H1 (cell line): ENCODE results near the gene LIN37. TPM values are rescaled to one million over a fixed set of nuclear protein-coding genes. Genes with fewer than 3 reads are reported as not detected.

Experiments used
- CTCF ChIA-PET: fragments of 300-600 bp; sonication (Branson Sonifier 250); formaldehyde crosslinking; loops from one replicate; lab custom pipeline; 2021; ENCODE audit not compliant: partially characterized antibody; lab: Charles Lee
- POLR2A ChIA-PET: fragments of 300-600 bp; sonication (Branson Sonifier 250); formaldehyde crosslinking; loops from one replicate; lab custom pipeline; 2021; ENCODE audit warnings: inconsistent platforms; ENCODE audit not compliant: partially characterized antibody; lab: Charles Lee
- DNase-seq, 2 experiments: peaks; one replicate each; pipeline versions ENCODE4 v3.0.0 to v3.0.0-alpha.2; 2010 to 2022; ENCODE audit warnings: low spot score in 2 of 2, low read depth in 1 of 2, mixed read lengths in 1 of 2
- FAIRE-seq: peaks from 2 replicates; lab custom pipeline; 2011; peaks lifted over from hg19 to GRCh38; lab: Jason Lieb, UNC
- H2AFZ ChIP-seq: 2 replicates; pipeline ENCODE4 v1.8.1; 2012; ENCODE audit warnings: low read length, inconsistent platforms
- H2AK5ac ChIP-seq: 2 replicates; pipeline ENCODE4 v1.6.1; 2013; ENCODE audit warnings: low read depth, low read length
- H2BK120ac ChIP-seq: replicated peaks from 2 replicates; pipeline ENCODE3; 2013; ENCODE audit warnings: low read depth, low read length, inconsistent platforms
- H2BK12ac ChIP-seq: 2 replicates; pipeline ENCODE4 v1.6.1; 2013; ENCODE audit warnings: low read depth, low read length
- H2BK15ac ChIP-seq: 2 replicates; pipeline ENCODE4 v1.6.1; 2013; ENCODE audit warnings: low read length
- H2BK20ac ChIP-seq: 2 replicates; pipeline ENCODE4 v1.6.1; 2013; ENCODE audit warnings: low read length
- H2BK5ac ChIP-seq: 2 replicates; pipeline ENCODE4 v1.6.1; 2013; ENCODE audit warnings: low read depth, low read length
- H3K14ac ChIP-seq: 2 replicates; pipeline ENCODE4 v1.6.1; 2013; ENCODE audit warnings: inconsistent platforms; ENCODE audit not compliant: insufficient read length
- H3K18ac ChIP-seq: 2 replicates; pipeline ENCODE4 v1.6.1; 2013; ENCODE audit warnings: low read length; ENCODE audit errors: extremely low read depth
- H3K23ac ChIP-seq: 2 replicates; pipeline ENCODE4 v1.6.1; 2013; ENCODE audit warnings: inconsistent platforms; ENCODE audit not compliant: insufficient read length
- H3K23me2 ChIP-seq: 2 replicates; pipeline ENCODE4 v1.6.1; 2013; ENCODE audit warnings: low read depth, low read length
- H3K27ac ChIP-seq: 2 replicates; pipeline ENCODE4 v1.6.1; 2011; ENCODE audit warnings: low read depth, low read length, inconsistent platforms
- H3K27me3 ChIP-seq, 4 experiments: replicated peaks in 1 of 4; 1 replicate in 1 of 4; 2 replicates in 3 of 4; pipeline versions ENCODE4 v1.6.1 to v1.8.1; 2011 to 2013; ENCODE audit warnings: low read length in 3 of 4, mild to moderate bottlenecking in 3 of 4, inconsistent platforms in 2 of 4, mixed read lengths in 2 of 4, moderate library complexity in 1 of 4; ENCODE audit not compliant: control insufficient read depth in 3 of 4, insufficient read depth in 3 of 4; ENCODE audit errors: extremely low read depth in 1 of 4
- H3K36me3 ChIP-seq, 4 experiments: 2 replicates each; pipeline versions ENCODE4 v1.6.1 to v1.8.1; 2011 to 2013; ENCODE audit warnings: mild to moderate bottlenecking in 4 of 4, low read length in 3 of 4, moderate library complexity in 2 of 4, control low read depth in 1 of 4, inconsistent platforms in 1 of 4; ENCODE audit not compliant: insufficient read depth in 4 of 4, control insufficient read depth in 2 of 4
- H3K4ac ChIP-seq: replicated peaks from 2 replicates; pipeline ENCODE3; 2013; ENCODE audit warnings: low read length, low read depth, mixed read lengths, inconsistent platforms; ENCODE audit not compliant: insufficient read length
- H3K4me1 ChIP-seq, 4 experiments: replicated peaks in 1 of 4; 1 replicate in 1 of 4; 2 replicates in 3 of 4; pipeline versions ENCODE4 v1.6.1 to v1.8.1; 2011 to 2013; ENCODE audit warnings: low read length in 3 of 4, inconsistent platforms in 2 of 4, mixed read lengths in 1 of 4; ENCODE audit not compliant: insufficient read depth in 4 of 4, control insufficient read depth in 3 of 4
- H3K4me2 ChIP-seq, 2 experiments: 2 replicates each; pipeline versions ENCODE4 v1.6.1 to v1.8.1; 2011 to 2013; ENCODE audit warnings: low read depth in 2 of 2, low read length in 2 of 2, control low read depth in 1 of 2, inconsistent platforms in 1 of 2, mild to moderate bottlenecking in 1 of 2; ENCODE audit not compliant: insufficient read depth in 1 of 2
- H3K4me3 ChIP-seq, 4 experiments: fragments of 200-600, 300-600 bp in 1 of 4; sonication (generic), shearing (Covaris generic), sonication (Bioruptor Twin) in 1 of 4; 2 replicates each; pipeline versions ENCODE4 v1.5.1 to v1.8.1; 2011 to 2016; ENCODE audit warnings: low read length in 4 of 4, low read depth in 3 of 4, control low read depth in 2 of 4, inconsistent platforms in 2 of 4, mild to moderate bottlenecking in 2 of 4, mixed read lengths in 1 of 4, moderate library complexity in 1 of 4; ENCODE audit not compliant: insufficient read depth in 2 of 4; ENCODE audit errors: extremely low read depth in 1 of 4
- H3K56ac ChIP-seq: replicated peaks from 2 replicates; pipeline ENCODE3; 2013; ENCODE audit warnings: low read depth, mild to moderate bottlenecking, mixed read lengths, low read length, inconsistent platforms; ENCODE audit not compliant: insufficient read length
- H3K79me1 ChIP-seq: 2 replicates; pipeline ENCODE4 v1.6.1; 2013; ENCODE audit warnings: low read depth, low read length, control low read depth
- H3K79me2 ChIP-seq, 2 experiments: 2 replicates each; pipeline versions ENCODE4 v1.6.1 to v1.8.1; 2012 to 2013; ENCODE audit warnings: low read length in 2 of 2, mild to moderate bottlenecking in 2 of 2, inconsistent platforms in 1 of 2; ENCODE audit not compliant: insufficient read depth in 2 of 2, control insufficient read depth in 1 of 2
- H3K9ac ChIP-seq, 4 experiments: replicated peaks in 1 of 4; 1 replicate in 1 of 4; 2 replicates in 3 of 4; pipeline versions ENCODE4 v1.6.1 to v1.8.1; 2011 to 2013; ENCODE audit warnings: low read depth in 3 of 4, low read length in 3 of 4, control low read depth in 2 of 4, mild to moderate bottlenecking in 2 of 4, moderate library complexity in 2 of 4, inconsistent platforms in 1 of 4; ENCODE audit errors: extremely low read depth in 1 of 4
- H3K9me3 ChIP-seq, 2 experiments: 2 replicates each; pipeline versions ENCODE4 v1.6.1 to v1.8.1; 2012 to 2013; ENCODE audit warnings: mild to moderate bottlenecking in 2 of 2, moderate library complexity in 2 of 2, control low read depth in 1 of 2, inconsistent platforms in 1 of 2, low read depth in 1 of 2, low read length in 1 of 2, mixed read lengths in 1 of 2; ENCODE audit not compliant: insufficient read depth in 2 of 2
- H4K20me1 ChIP-seq, 2 experiments: replicated peaks in 1 of 2; 2 replicates each; pipeline versions ENCODE3 to v1.8.1; 2011 to 2013; ENCODE audit warnings: inconsistent platforms in 2 of 2, low read length in 2 of 2, mild to moderate bottlenecking in 1 of 2; ENCODE audit not compliant: insufficient read depth in 2 of 2, control insufficient read depth in 1 of 2
- H4K5ac ChIP-seq: 2 replicates; pipeline ENCODE4 v1.6.1; 2013; ENCODE audit warnings: low read length, low read depth, mixed read lengths, inconsistent platforms; ENCODE audit not compliant: insufficient read length
- H4K8ac ChIP-seq: 2 replicates; pipeline ENCODE4 v1.8.0; 2013; ENCODE audit warnings: mild to moderate bottlenecking, moderate library complexity, low read length, inconsistent platforms; ENCODE audit not compliant: insufficient read depth; ENCODE audit errors: extremely low read depth
- H4K91ac ChIP-seq: replicated peaks from 2 replicates; pipeline ENCODE3; 2013; ENCODE audit warnings: low read length, mixed read lengths, inconsistent platforms; ENCODE audit not compliant: insufficient read length
- EZH2 ChIP-seq: fragments of 200-600 bp; sonication (generic); IDR thresholded peaks from 2 replicates; pipeline ENCODE4 v1.7.1; 2012; ENCODE audit warnings: low read depth, mild to moderate bottlenecking, moderate library complexity, low read length, inconsistent platforms; ENCODE audit not compliant: severe bottlenecking
- SIN3A ChIP-seq, 2 experiments: IDR thresholded peaks in 1 of 2; conservative IDR thresholded peaks in 1 of 2; 2 replicates each; pipeline ENCODE4 v1.6.1; 2011 to 2012; ENCODE audit warnings: low read length in 2 of 2, improper control_type of control experiment in 1 of 2, low read depth in 1 of 2, mild to moderate bottlenecking in 1 of 2
- SUZ12 ChIP-seq: fragments of 200-600 bp; sonication (generic); IDR thresholded peaks from 2 replicates; pipeline ENCODE4 v1.6.1; 2012; ENCODE audit warnings: mild to moderate bottlenecking, inconsistent platforms, low read length, moderate library complexity, mixed read lengths
- TBP ChIP-seq: IDR thresholded peaks from 2 replicates; pipeline ENCODE4 v1.6.1; 2011; ENCODE audit warnings: low read depth, low read length, improper control_type of control experiment
- WGBS, 2 experiments: shearing (Covaris generic) in 1 of 2; methylation state at CpG; one replicate each; pipeline versions ENCODE4 v1.1.6 to v1.1.7; 2013 to 2015; ENCODE audit warnings: low lambda C conversion rate in 2 of 2, mixed read lengths in 2 of 2, inconsistent platforms in 1 of 2, low coverage in 1 of 2, missing lambda C conversion rate in 1 of 2; ENCODE audit not compliant: insufficient replicate concordance in 2 of 2, insufficient coverage in 1 of 2, insufficient read length in 1 of 2; ENCODE audit errors: extremely low coverage in 1 of 2, missing lambda C conversion rate in 1 of 2; 5-methylcytosine and 5-hydroxymethylcytosine counted together
- polyA plus RNA-seq, 7 experiments: library from polyadenylated mRNA; depleted of rRNA in 3 of 7; stranded (reverse) in 5 of 7; unstranded in 2 of 7; fragments of >200 nt in 5 of 7; fragments of 200-250 nt in 2 of 7; gene quantifications; 1 replicate in 5 of 7; 2 replicates in 1 of 7; 4 replicates in 1 of 7; pipeline versions ENCODE4 v1.2.1 to v1.2.3, GENCODE V29; 2011 to 2013; ENCODE audit warnings: missing spikeins in 2 of 7, mixed read lengths in 2 of 7
- total RNA-seq: library from RNA; stranded (reverse); fragmentation: NEBNext Ultra II Directional; extraction: Animal tissue kit (Norgen Biotek cat#: 25700); gene quantifications from 2 replicates; pipeline ENCODE4 v1.2.1, GENCODE V29; 2021
- TF ChIP-seq, protein P1 (sequence below): IDR thresholded peaks from 2 replicates; pipeline ENCODE4 v1.6.1; 2011; ENCODE audit warnings: low read depth, mild to moderate bottlenecking, low read length; ENCODE audit not compliant: insufficient read depth

The LIN37 gene
- total and polyA plus RNA-seq, 2 of the 8 experiments (the other 6 are each of a cell fraction or from before 2014, with no cell fraction given), result 3.8 to 9.8 TPM

DNA sequence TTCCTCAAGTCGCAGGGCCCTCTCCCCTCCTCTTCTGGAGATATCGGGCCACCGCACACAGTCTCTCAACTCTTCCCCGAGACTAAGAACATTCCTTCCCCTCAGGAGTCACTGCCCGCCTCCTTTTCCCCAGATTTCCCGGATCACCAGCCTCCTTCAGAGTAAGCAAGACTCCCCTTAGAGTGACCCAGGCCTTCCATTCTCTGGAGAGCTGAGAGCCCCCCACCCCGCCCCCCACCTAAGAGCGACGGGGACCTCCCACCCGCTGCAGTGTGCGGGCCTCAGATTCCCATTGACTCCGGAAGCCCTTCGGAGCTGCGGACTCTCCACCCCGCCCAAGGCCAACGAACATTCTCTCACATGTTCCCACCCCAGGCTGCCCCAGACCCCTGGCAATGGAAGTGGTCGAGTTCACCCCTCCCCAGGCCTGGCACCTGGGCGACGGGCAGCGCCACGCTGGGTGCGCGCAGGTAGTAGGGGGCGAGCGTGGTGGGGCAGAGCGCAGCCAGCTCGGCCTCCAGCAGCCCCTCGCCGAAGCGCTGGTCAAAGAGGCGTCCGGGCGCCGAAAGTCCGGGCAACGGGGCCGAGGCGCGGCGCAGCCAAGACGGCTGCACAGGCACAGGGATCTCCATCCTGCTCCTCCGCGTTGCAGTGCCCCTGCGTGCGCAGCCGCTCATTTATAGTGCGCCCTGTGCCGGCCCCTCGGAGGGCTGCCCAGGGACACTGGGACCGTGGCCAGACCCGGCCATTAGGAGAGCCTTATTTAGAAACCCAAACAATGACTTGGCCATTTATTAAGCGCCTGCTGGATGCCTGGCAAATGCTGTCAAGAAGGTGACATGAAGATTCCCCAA lies 8.2 kb downstream of the LIN37 start, which contains the start of gene HSPB6:
TSS of gene HSPB6 (minus strand) at position 653 of the 854 bp plus-strand sequence. CDS start at position 632, 21 bp downstream.
- H3K9ac ChIP-seq, result peak within 1 kb of the TSS in 1 of 4 experiments; percentile 50; a peak in 2 of 7 replicates
- FAIRE-seq (no peak), DNase-seq (no peak)
- CTCF ChIA-PET, result interaction anchor here (0.9 to 2.0 kb wide), 4 partner anchors 10 to 63 kb away, joined by 3 to 9 read pairs (median 4); no protein-coding TSS in a partner anchor
- H3K79me1 ChIP-seq, result peaks cover 4% of the 10 kb centered on the region
- H2BK5ac ChIP-seq, result no peak within 1 kb of the TSS; the same call in none of the 2 replicates
- H3K4ac ChIP-seq, result no peak within 1 kb of the TSS
- peak within 1 kb of the TSS; percentile 72 for H4K91ac ChIP-seq
- peak within 1 kb of the TSS; percentile 39 for H4K5ac ChIP-seq
- TF ChIP-seq TBP (peak; percentile 67; the same call in 1 of the 2 replicates), SIN3A (conservative IDR thresholded peaks at IDR 0.05 in 1 of 2, IDR thresholded peaks at IDR 0.05 in 1 of 2; ENCODE audit: low read depth in 1 of 2, low read length in 2 of 2) (0 out of 4 replicates have a peak, but pooled peaks of 1 of the 2 experiments have one; percentile 31), EZH2 (peak; percentile 43), SUZ12 (peak; percentile 34)
- TF ChIP-seq, protein P1, sequence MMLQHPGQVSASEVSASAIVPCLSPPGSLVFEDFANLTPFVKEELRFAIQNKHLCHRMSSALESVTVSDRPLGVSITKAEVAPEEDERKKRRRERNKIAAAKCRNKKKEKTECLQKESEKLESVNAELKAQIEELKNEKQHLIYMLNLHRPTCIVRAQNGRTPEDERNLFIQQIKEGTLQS, result no peak
- no peaks in the 10 kb centered on the region for H3K9me3 ChIP-seq
- no peak within 1 kb of the TSS for H2BK12ac ChIP-seq
- H3K23ac ChIP-seq, result no peak within 1 kb of the TSS
- peaks cover 0 to 6% of the 10 kb centered on the region in 2 experiments; a peak in 2 of 4 replicates for H3K79me2 ChIP-seq
- no peak within 1 kb of the TSS for H2BK20ac ChIP-seq
- POLR2A ChIA-PET, result interaction anchor here (0.8 to 2.6 kb wide), 12 partner anchors 8 to 100 kb away, joined by 3 to 23 read pairs (median 5); partner anchors contain the start of genes KIRREL2, LIN37, PSENEN and U2AF1L4
- peaks cover 0 to 6% of the 10 kb centered on the region in 2 experiments for H4K20me1 ChIP-seq
- H3K18ac ChIP-seq, result peak within 1 kb of the TSS; percentile 83
- 11% methylated on average over 36 of the region's 52 CpGs; no CpG with 5 or more reads in 1 of the 2 experiments for WGBS, 2 experiments
- H3K14ac ChIP-seq, result no peak within 1 kb of the TSS
- peak within 1 kb of the TSS; percentile 81; the same call in 1 of the 2 replicates for H2BK15ac ChIP-seq
- peaks cover 16% of the 10 kb centered on the region; the same call in 1 of the 2 replicates for H3K23me2 ChIP-seq
- no peak within 1 kb of the TSS for H2AK5ac ChIP-seq
- H4K8ac ChIP-seq, result no peak within 1 kb of the TSS; the same call in 1 of the 2 replicates
- H3K27ac ChIP-seq, result no peak within 1 kb of the TSS
- peaks cover 0 to 18% (median 11%) of the 10 kb centered on the region in 4 experiments; a peak in 5 of 7 replicates for H3K4me1 ChIP-seq
- no peak within 1 kb of the TSS for H2BK120ac ChIP-seq
- H3K27me3 ChIP-seq, result peaks cover 0 to 17% (median 11%) of the 10 kb centered on the region in 4 experiments; a peak in 5 of 7 replicates
- peaks cover 0 to 7% (median 2%) of the 10 kb centered on the region in 4 experiments; a peak in 2 of 8 replicates for H3K36me3 ChIP-seq
- peak within 1 kb of the TSS; percentile 95 to 98 for H3K4me2 ChIP-seq
- no peak within 1 kb of the TSS for H3K56ac ChIP-seq
- H2AFZ ChIP-seq, result peak within 1 kb of the TSS; percentile 46; the same call in 1 of the 2 replicates
- peak within 1 kb of the TSS; percentile 95 to 100 (median 98) for H3K4me3 ChIP-seq
